ENCODE data around the gene RPS17. TPM values are rescaled to one million over a fixed set of nuclear protein-coding genes. Genes with fewer than 3 reads are reported as not detected.

RPS17 gene
- polyA plus RNA-seq, 3 donors: 604 to 2,881 (median 619) TPM

DNA sequence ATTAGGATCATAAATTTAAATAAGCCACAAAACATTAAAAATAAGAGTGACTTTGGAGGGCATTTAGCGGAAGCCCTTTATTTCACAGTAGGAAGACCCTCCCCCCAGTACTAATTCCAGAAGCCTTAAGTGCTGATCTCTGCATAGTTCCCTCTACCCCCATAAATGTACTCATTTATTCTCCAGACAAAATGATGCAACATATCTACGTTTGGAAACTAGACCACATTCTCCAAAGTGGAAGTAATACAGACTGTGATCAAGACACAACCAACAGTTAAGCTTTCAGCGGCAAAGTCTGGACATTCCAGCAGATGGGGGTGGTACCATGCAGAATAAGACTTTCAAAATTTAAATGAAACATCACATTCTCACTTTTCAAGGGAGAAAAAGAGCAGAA lies 44.8 kb upstream of the RPS17 start:
- H3K9ac ChIP-seq (ENCODE audit: insufficient read depth, low read length, poor library complexity, severe bottlenecking): no peak overlapping the region
- DNase-seq: no peak
- intact Hi-C loops (cut with micrococcal nuclease): no loop called here
- no peak overlapping the region for H3K4me3 ChIP-seq (replicated peaks in 1 of 3; ENCODE audit: low read depth in 2 of 3, low read length in 3 of 3)
- Mint-ChIP-seq H3K27me3 (ENCODE audit: low read depth in 3 of 3) (peaks cover 6 to 11% (median 7%) of the 10 kb centered on the region in 3 donors), H3K9me3 (peaks cover 0 to under 1% (median 0%) of the 10 kb centered on the region in 7 donors), H3K4me3 (no peak overlapping the region), H3K36me3 (no peaks in the 10 kb centered on the region), H3K4me1 (no peaks in the 10 kb centered on the region), H3K27ac (no peak overlapping the region)
- H3K36me3 ChIP-seq (replicated peaks in 1 of 2; ENCODE audit: control insufficient read depth in 1 of 2, insufficient read depth in 2 of 2, low read length in 2 of 2): no peaks in the 10 kb centered on the region
- no peaks in the 10 kb centered on the region for H3K4me1 ChIP-seq (ENCODE audit: control insufficient read depth in 1 of 2, insufficient read depth in 2 of 2, low read length in 2 of 2)
- H2AFZ ChIP-seq (ENCODE audit: insufficient read depth, low read depth, low read length, poor library complexity, severe bottlenecking): no peak overlapping the region
- 100% methylated on average over 1 of the region's 3 CpGs for WGBS (ENCODE audit: insufficient coverage)
- TF ChIP-seq, protein P1, sequence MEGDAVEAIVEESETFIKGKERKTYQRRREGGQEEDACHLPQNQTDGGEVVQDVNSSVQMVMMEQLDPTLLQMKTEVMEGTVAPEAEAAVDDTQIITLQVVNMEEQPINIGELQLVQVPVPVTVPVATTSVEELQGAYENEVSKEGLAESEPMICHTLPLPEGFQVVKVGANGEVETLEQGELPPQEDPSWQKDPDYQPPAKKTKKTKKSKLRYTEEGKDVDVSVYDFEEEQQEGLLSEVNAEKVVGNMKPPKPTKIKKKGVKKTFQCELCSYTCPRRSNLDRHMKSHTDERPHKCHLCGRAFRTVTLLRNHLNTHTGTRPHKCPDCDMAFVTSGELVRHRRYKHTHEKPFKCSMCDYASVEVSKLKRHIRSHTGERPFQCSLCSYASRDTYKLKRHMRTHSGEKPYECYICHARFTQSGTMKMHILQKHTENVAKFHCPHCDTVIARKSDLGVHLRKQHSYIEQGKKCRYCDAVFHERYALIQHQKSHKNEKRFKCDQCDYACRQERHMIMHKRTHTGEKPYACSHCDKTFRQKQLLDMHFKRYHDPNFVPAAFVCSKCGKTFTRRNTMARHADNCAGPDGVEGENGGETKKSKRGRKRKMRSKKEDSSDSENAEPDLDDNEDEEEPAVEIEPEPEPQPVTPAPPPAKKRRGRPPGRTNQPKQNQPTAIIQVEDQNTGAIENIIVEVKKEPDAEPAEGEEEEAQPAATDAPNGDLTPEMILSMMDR (IDR thresholded peaks at IDR 0.05): no peak
- no peak overlapping the region for H3K4me2 ChIP-seq (replicated peaks; ENCODE audit: extremely low read depth, low read length, poor library complexity, severe bottlenecking)
- no peaks in the 10 kb centered on the region for H4K20me1 ChIP-seq (ENCODE audit: insufficient read depth, low read length)
- no peak overlapping the region for H3K27ac ChIP-seq (ENCODE audit: low read depth in 1 of 2, low read length in 2 of 2)
- no peaks in the 10 kb centered on the region for H3K9me3 ChIP-seq (replicated peaks in 1 of 2; ENCODE audit: control insufficient read depth in 1 of 2, insufficient read depth in 1 of 2, low read length in 2 of 2)
- peaks cover 0 to 2% of the 10 kb centered on the region in 2 donors for H3K27me3 ChIP-seq (ENCODE audit: control insufficient read depth in 2 of 2, insufficient read depth in 2 of 2, low read length in 2 of 2)
- no peaks in the 10 kb centered on the region for H3K79me2 ChIP-seq (ENCODE audit: insufficient read depth, low read length)

DNA sequence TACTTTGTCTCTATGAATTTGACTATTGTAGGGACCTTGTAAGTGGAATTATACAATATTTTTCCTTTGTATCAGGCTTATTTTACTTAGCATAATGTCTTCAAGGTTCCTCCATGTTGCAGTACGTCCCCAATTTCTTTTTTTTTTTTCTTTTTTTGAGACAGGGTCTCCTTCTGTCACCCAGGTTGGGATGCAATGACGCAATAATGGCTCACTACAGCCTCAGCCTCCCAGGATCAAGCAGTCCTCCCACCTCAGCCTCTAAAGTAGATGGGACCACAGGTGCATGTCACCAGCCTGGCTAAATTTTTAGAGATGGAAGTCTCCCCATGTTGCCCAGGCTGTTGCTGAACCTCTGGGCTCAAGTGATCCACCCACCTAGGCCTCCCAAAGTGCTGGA lies 40.5 kb upstream of the RPS17 start:
- Histone ChIP-seq H4K20me1 (ENCODE audit: insufficient read depth, low read length) (no peaks in the 10 kb centered on the region), H3K79me2 (ENCODE audit: insufficient read depth, low read length) (no peaks in the 10 kb centered on the region), H3K36me3 (replicated peaks in 1 of 2; ENCODE audit: control insufficient read depth in 1 of 2, insufficient read depth in 2 of 2, low read length in 2 of 2) (no peaks in the 10 kb centered on the region), H3K27me3 (ENCODE audit: control insufficient read depth in 2 of 2, insufficient read depth in 2 of 2, low read length in 2 of 2) (peaks cover 0 to 2% of the 10 kb centered on the region in 2 donors), H3K4me2 (replicated peaks; ENCODE audit: extremely low read depth, low read length, poor library complexity, severe bottlenecking) (no peak overlapping the region), H3K27ac (ENCODE audit: low read depth in 1 of 2, low read length in 2 of 2) (no peak overlapping the region), H3K9ac (ENCODE audit: insufficient read depth, low read length, poor library complexity, severe bottlenecking) (no peak overlapping the region), H2AFZ (ENCODE audit: insufficient read depth, low read depth, low read length, poor library complexity, severe bottlenecking) (no peak overlapping the region), H3K4me3 (replicated peaks in 1 of 3; ENCODE audit: low read depth in 2 of 3, low read length in 3 of 3) (no peak overlapping the region), H3K4me1 (ENCODE audit: control insufficient read depth in 1 of 2, insufficient read depth in 2 of 2, low read length in 2 of 2) (no peaks in the 10 kb centered on the region), H3K9me3 (replicated peaks in 1 of 2; ENCODE audit: control insufficient read depth in 1 of 2, insufficient read depth in 1 of 2, low read length in 2 of 2) (no peaks in the 10 kb centered on the region)
- Mint-ChIP-seq H3K4me1 (no peaks in the 10 kb centered on the region), H3K27me3 (ENCODE audit: low read depth in 3 of 3) (peaks cover 4 to 11% (median 6%) of the 10 kb centered on the region in 3 donors), H3K36me3 (no peaks in the 10 kb centered on the region), H3K9me3 (peaks cover 0 to 2% (median 0%) of the 10 kb centered on the region in 7 donors), H3K4me3 (no peak overlapping the region), H3K27ac (peak overlapping the region in 1 of 7 donors; percentile 63)
- TF ChIP-seq, protein P1 (IDR thresholded peaks at IDR 0.05): no peak
- intact Hi-C loops (cut with micrococcal nuclease): no loop called here
- WGBS (ENCODE audit: insufficient coverage): 100% methylated on average over 1 of the region's 2 CpGs
- DNase-seq: no peak
